Neuronal stem cell (in vitro differentiated cells): ENCODE data around the gene UGT1A9.
A peak's percentile ranks its signal among the peaks of the same experiment; 100 is the strongest.

Experiments
- DNase-seq: peaks from one replicate; pipeline ENCODE4 v3.0.0-alpha.2; 2013; ENCODE audit warnings: low spot score
- H2AFZ ChIP-seq: one replicate; pipeline ENCODE4 v1.6.1; 2013; ENCODE audit warnings: mild to moderate bottlenecking, low read length, inconsistent platforms
- H2AK5ac ChIP-seq: 2 replicates; pipeline ENCODE4 v1.6.1; 2013; ENCODE audit warnings: low read depth, mild to moderate bottlenecking, inconsistent platforms, low read length, moderate library complexity, mixed read lengths
- H2BK120ac ChIP-seq: 2 replicates; pipeline ENCODE4 v1.6.1; 2013; ENCODE audit warnings: low read depth, mild to moderate bottlenecking, inconsistent platforms, low read length, moderate library complexity, mixed read lengths
- H2BK12ac ChIP-seq: one replicate; pipeline ENCODE4 v1.6.1; 2013; ENCODE audit warnings: low read length, inconsistent platforms
- H2BK15ac ChIP-seq: 2 replicates; pipeline ENCODE4 v1.6.1; 2013; ENCODE audit warnings: mild to moderate bottlenecking, low read length, inconsistent platforms, mixed read lengths
- H2BK5ac ChIP-seq: one replicate; pipeline ENCODE4 v1.6.1; 2013; ENCODE audit warnings: inconsistent platforms, mild to moderate bottlenecking, low read length, moderate library complexity
- H3K14ac ChIP-seq: one replicate; pipeline ENCODE4 v1.6.1; 2013; ENCODE audit warnings: low read length, inconsistent platforms
- H3K18ac ChIP-seq: 2 replicates; pipeline ENCODE4 v1.6.1; 2013; ENCODE audit warnings: low read length, inconsistent platforms
- H3K23ac ChIP-seq: 2 replicates; pipeline ENCODE4 v1.6.1; 2013; ENCODE audit warnings: low read depth, mild to moderate bottlenecking, mixed read lengths, low read length, inconsistent platforms; ENCODE audit not compliant: poor library complexity
- H3K27ac ChIP-seq: replicated peaks from 3 replicates; pipeline ENCODE4 v1.5.1; 2013; ENCODE audit warnings: low read length, inconsistent platforms
- H3K27me3 ChIP-seq, 3 experiments: 2 replicates each; pipeline ENCODE4 v1.6.1; 2013; ENCODE audit warnings: low read length in 3 of 3, mild to moderate bottlenecking in 2 of 3, inconsistent platforms in 1 of 3, low read depth in 1 of 3, mixed read lengths in 1 of 3, moderate library complexity in 1 of 3; ENCODE audit not compliant: control insufficient read depth in 3 of 3, insufficient read depth in 3 of 3
- H3K36me3 ChIP-seq, 2 donors: replicated peaks in 1 of 2; 2 replicates each; pipeline ENCODE4 v1.6.1; 2013; ENCODE audit warnings: low read length in 2 of 2; ENCODE audit not compliant: control insufficient read depth in 2 of 2, insufficient read depth in 2 of 2
- H3K4ac ChIP-seq: 2 replicates; pipeline ENCODE4 v1.6.1; 2013; ENCODE audit warnings: inconsistent platforms, mild to moderate bottlenecking, low read length, moderate library complexity
- H3K4me1 ChIP-seq, 2 donors: 1 replicate in 1 of 2; 2 replicates in 1 of 2; pipeline ENCODE4 v1.6.1; 2013; ENCODE audit warnings: low read length in 2 of 2, low read depth in 1 of 2; ENCODE audit not compliant: control insufficient read depth in 2 of 2, insufficient read depth in 1 of 2
- H3K4me2 ChIP-seq: one replicate; pipeline ENCODE4 v1.6.1; 2013; ENCODE audit warnings: mild to moderate bottlenecking, low read length, inconsistent platforms; ENCODE audit not compliant: insufficient read depth, poor library complexity, severe bottlenecking
- H3K4me3 ChIP-seq, 2 donors: 2 replicates each; pipeline ENCODE4 v1.5.1; 2013; ENCODE audit warnings: low read length in 2 of 2, mild to moderate bottlenecking in 2 of 2, inconsistent platforms in 1 of 2, moderate library complexity in 1 of 2
- H3K79me1 ChIP-seq: one replicate; pipeline ENCODE4 v1.6.1; 2013; ENCODE audit warnings: low read depth, mild to moderate bottlenecking, inconsistent platforms, low read length, moderate library complexity
- H3K9ac ChIP-seq: one replicate; pipeline ENCODE4 v1.6.1; 2013; ENCODE audit warnings: mild to moderate bottlenecking, low read depth, low read length, inconsistent platforms; ENCODE audit not compliant: poor library complexity
- H3K9me3 ChIP-seq, 2 donors: replicated peaks in 1 of 2; 2 replicates each; pipeline versions ENCODE3 to v1.6.1; 2013; ENCODE audit warnings: low read length in 2 of 2, mild to moderate bottlenecking in 2 of 2, inconsistent platforms in 1 of 2, low read depth in 1 of 2, mixed read lengths in 1 of 2, moderate library complexity in 1 of 2; ENCODE audit not compliant: control insufficient read depth in 2 of 2, insufficient read depth in 1 of 2
- H4K8ac ChIP-seq: one replicate; pipeline ENCODE4 v1.6.1; 2013; ENCODE audit warnings: low read depth, mild to moderate bottlenecking, inconsistent platforms, low read length, moderate library complexity
- H4K91ac ChIP-seq: one replicate; pipeline ENCODE4 v1.6.1; 2013; ENCODE audit warnings: low read length, low read depth, mild to moderate bottlenecking, inconsistent platforms; ENCODE audit not compliant: poor library complexity
- WGBS, 2 donors: extraction: QIAGEN DNeasy Blood & Tissue Kit; methylation state at CpG; one replicate each; pipeline ENCODE4 v1.1.7; 2013; ENCODE audit warnings: missing lambda C conversion rate in 2 of 2, mixed read lengths in 1 of 2; ENCODE audit not compliant: insufficient read length in 2 of 2, insufficient replicate concordance in 1 of 2; ENCODE audit errors: extremely low coverage in 2 of 2; 5-methylcytosine and 5-hydroxymethylcytosine counted together

UGT1A9 gene

GRCh38 chr2:233707940-233708644, 36.4 kb downstream of the UGT1A9 start:
- Histone ChIP-seq H3K27ac (no peak overlapping the region), H4K8ac (no peak overlapping the region), H3K27me3 (no peaks in the 10 kb centered on the region), H3K4me2 (no peak overlapping the region), H2AFZ (no peak overlapping the region), H3K4me1 (no peaks in the 10 kb centered on the region), H3K79me1 (no peaks in the 10 kb centered on the region), H3K23ac (no peak overlapping the region), H3K4me3 (no peak overlapping the region), H3K4ac (no peak overlapping the region), H4K91ac (no peak overlapping the region), H3K14ac (no peak overlapping the region), H2BK12ac (no peak overlapping the region), H2BK5ac (no peak overlapping the region), H2AK5ac (no peak overlapping the region), H2BK120ac (no peak overlapping the region), H3K9me3 (no peaks in the 10 kb centered on the region), H2BK15ac (no peak overlapping the region), H3K9ac (no peak overlapping the region), H3K36me3 (no peaks in the 10 kb centered on the region), H3K18ac (no peak overlapping the region)
- DNase-seq, result no peak
- no CpG with 5 or more reads among the region's 10 CpGs for WGBS, 2 donors

GRCh38 chr2:233708942-233709341, 37.2 kb downstream of the UGT1A9 start:
- Histone ChIP-seq H2AFZ (peak overlapping the region; percentile 40), H2BK12ac (no peak overlapping the region), H3K23ac (no peak overlapping the region), H3K27me3 (no peaks in the 10 kb centered on the region), H3K18ac (no peak overlapping the region), H3K4me3 (no peak overlapping the region), H2BK15ac (no peak overlapping the region), H3K36me3 (no peaks in the 10 kb centered on the region), H3K4me1 (no peaks in the 10 kb centered on the region), H3K27ac (no peak overlapping the region), H3K4me2 (no peak overlapping the region), H3K14ac (no peak overlapping the region), H4K91ac (peak overlapping the region; percentile 82), H2AK5ac (no peak overlapping the region), H2BK5ac (no peak overlapping the region), H3K9me3 (no peaks in the 10 kb centered on the region), H2BK120ac (no peak overlapping the region), H4K8ac (no peak overlapping the region), H3K4ac (no peak overlapping the region), H3K9ac (no peak overlapping the region), H3K79me1 (no peaks in the 10 kb centered on the region)
- WGBS, 2 donors, result no CpG with 5 or more reads among the region's 5 CpGs
- no peak for DNase-seq

- H3K27ac ChIP-seq, result no peak overlapping the region
- peak overlapping the region; percentile 42 for H2BK15ac ChIP-seq
- no peak overlapping the region for H3K4ac ChIP-seq
- no peaks in the 10 kb centered on the region for H3K79me1 ChIP-seq
- no peak overlapping the region for H2BK120ac ChIP-seq
- no peak overlapping the region for H3K14ac ChIP-seq
- peaks cover 0 to under 1% of the 10 kb centered on the region in 2 donors for H3K4me1 ChIP-seq
- no peak overlapping the region for H3K18ac ChIP-seq
- no peak overlapping the region for H2AK5ac ChIP-seq
- no peak overlapping the region for H3K9ac ChIP-seq
- no peaks in the 10 kb centered on the region for H3K9me3 ChIP-seq
- H2BK12ac ChIP-seq, result peak overlapping the region; percentile 4
- H2BK5ac ChIP-seq, result no peak overlapping the region
- no peak overlapping the region for H4K8ac ChIP-seq
- peak overlapping the region; percentile 6 for H2AFZ ChIP-seq
- peak; percentile 69 for DNase-seq
- no peak overlapping the region for H3K4me3 ChIP-seq
- no peak overlapping the region for H3K23ac ChIP-seq
- H3K36me3 ChIP-seq, result no peaks in the 10 kb centered on the region
- H3K4me2 ChIP-seq, result no peak overlapping the region
- WGBS, 2 donors, result no CpG with 5 or more reads among the region's 11 CpGs
- no peak overlapping the region for H4K91ac ChIP-seq
- no peaks in the 10 kb centered on the region for H3K27me3 ChIP-seq
Measured at GRCh38 chr2:233711312-233712008, 39.8 kb downstream of the UGT1A9 start.

- Histone ChIP-seq H3K14ac (no peak within 1 kb of the TSS), H3K18ac (no peak within 1 kb of the TSS)
Measured at GRCh38 chr2:233712611-233713261, 41.0 kb downstream of the UGT1A9 start, which contains the start of gene UGT1A5. Gene UGT1A5 (plus strand): TSS chr2:233712907. CDS start chr2:233712992, 85 bp downstream.

More at GRCh38 chr2:233712611-233713261, 41.0 kb downstream of the UGT1A9 start, which contains the start of gene UGT1A5:
- no peak within 1 kb of the TSS for H4K91ac ChIP-seq
- H3K4me2 ChIP-seq, result no peak within 1 kb of the TSS
- H3K27ac ChIP-seq, result no peak within 1 kb of the TSS
- no CpG with 5 or more reads among the region's 14 CpGs for WGBS, 2 donors
- no peak within 1 kb of the TSS for H2AFZ ChIP-seq
- DNase-seq, result no peak
- no peak within 1 kb of the TSS for H3K4me3 ChIP-seq
- no peak within 1 kb of the TSS for H3K4ac ChIP-seq
- no peak within 1 kb of the TSS for H2BK120ac ChIP-seq
- H2BK12ac ChIP-seq, result peak within 1 kb of the TSS; percentile 4
- no peak within 1 kb of the TSS for H4K8ac ChIP-seq
- H3K9ac ChIP-seq, result no peak within 1 kb of the TSS
- no peaks in the 10 kb centered on the region for H3K79me1 ChIP-seq
- H2AK5ac ChIP-seq, result no peak within 1 kb of the TSS
- peaks cover 0 to 7% of the 10 kb centered on the region in 2 donors for H3K4me1 ChIP-seq
- no peak within 1 kb of the TSS for H2BK5ac ChIP-seq
- H2BK15ac ChIP-seq, result peak within 1 kb of the TSS; percentile 42
- no peaks in the 10 kb centered on the region for H3K27me3 ChIP-seq
- no peaks in the 10 kb centered on the region for H3K36me3 ChIP-seq
- peak within 1 kb of the TSS; percentile 26 for H3K23ac ChIP-seq
- H3K9me3 ChIP-seq, result no peaks in the 10 kb centered on the region
